HCT116 (cell line): ENCODE results near the gene PUSL1. TPM values are rescaled to one million over a fixed set of nuclear protein-coding genes. Genes with fewer than 3 reads are reported as not detected.

Source experiments
- ATAC-seq: fragments of 200-7000 bp; cut with Tn5 transposase; 2 replicates; pipeline ENCODE4 v1.9.1; 2020; ENCODE audit warnings: mild to moderate bottlenecking, moderate library complexity
- BruUV-seq: library from RNA; stranded (reverse); fragments of 400-500 nt; replicated peaks from 2 replicates; lab custom pipeline; 2021; lab: Mats Ljungman, UMichigan
- CTCF ChIA-PET: fragments of 300-600 bp; sonication (Branson Sonifier 250); formaldehyde crosslinking; loops from one replicate; lab custom pipeline; 2021; ENCODE audit warnings: antibody characterized with exemption; lab: Charles Lee
- POLR2A ChIA-PET: fragments of 300-600, 350-600 bp; sonication (Branson Sonifier 250); formaldehyde crosslinking; loops from one replicate; lab custom pipeline; 2021; ENCODE audit warnings: antibody characterized with exemption; lab: Charles Lee
- RAD21 ChIA-PET, 2 experiments: fragments of 300-600 bp; sonication (Branson Sonifier 250); formaldehyde crosslinking; loops; one replicate each; lab custom pipeline; 2023; ENCODE audit warnings: low total read pairs in 2 of 2; ENCODE audit not compliant: uncharacterized antibody in 2 of 2, unreplicated experiment in 2 of 2, low non-redundant PET in 1 of 2; lab: Charles Lee
- DNase-seq: peaks from one replicate; pipeline ENCODE4 v3.0.0-alpha.2; 2010; ENCODE audit warnings: low read depth, low spot score
- H2AFZ ChIP-seq: fragments of 200-600 bp; shearing (Covaris generic), sonication (generic); 2 replicates; pipeline ENCODE4 v1.6.1; 2017; ENCODE audit warnings: low read depth, mixed run types, mixed read lengths, antibody characterized with exemption, low read length; ENCODE audit not compliant: poor library complexity, severe bottlenecking
- H3K27ac ChIP-seq: 2 replicates; pipeline ENCODE4 v1.5.1; 2012; ENCODE audit warnings: low read depth, low read length
- H3K27me3 ChIP-seq: fragments of 200-600 bp; sonication (generic); 2 replicates; pipeline ENCODE4 v1.6.1; 2016; ENCODE audit warnings: mixed run types, low read length, mixed read lengths; ENCODE audit not compliant: insufficient read depth
- H3K36me3 ChIP-seq, 2 experiments: fragments of 200-500 bp in 1 of 2; fragments of 200-600 bp in 1 of 2; sonication (Bioruptor generic) in 1 of 2; sonication (generic) in 1 of 2; 2 replicates each; pipeline versions ENCODE4 v1.5.1 to v1.6.1; 2014 to 2016; ENCODE audit warnings: low read length in 2 of 2, inconsistent platforms in 1 of 2, mixed read lengths in 1 of 2, mixed run types in 1 of 2; ENCODE audit not compliant: insufficient read depth in 2 of 2, control insufficient read depth in 1 of 2
- H3K4me1 ChIP-seq, 2 experiments: fragments of 200-600 bp in 1 of 2; sonication (generic) in 1 of 2; 2 replicates each; pipeline versions ENCODE4 v1.5.1 to v1.6.1; 2012 to 2017; ENCODE audit warnings: low read length in 2 of 2, inconsistent platforms in 1 of 2, mild to moderate bottlenecking in 1 of 2, mixed read lengths in 1 of 2, mixed run types in 1 of 2, moderate library complexity in 1 of 2; ENCODE audit not compliant: insufficient read depth in 2 of 2, control insufficient read depth in 1 of 2
- H3K4me2 ChIP-seq: fragments of 200-600 bp; sonication (generic); 2 replicates; pipeline ENCODE4 v1.6.1; 2017; ENCODE audit warnings: mixed run types, low read length, mixed read lengths
- H3K4me3 ChIP-seq, 2 experiments: fragments of 200-600 bp in 1 of 2; sonication (generic) in 1 of 2; replicated peaks in 1 of 2; 2 replicates each; pipeline ENCODE4 v1.5.1; 2011 to 2016; ENCODE audit warnings: low read length in 2 of 2, control low read depth in 1 of 2, low read depth in 1 of 2, mild to moderate bottlenecking in 1 of 2, mixed read lengths in 1 of 2, mixed run types in 1 of 2
- H3K79me2 ChIP-seq: fragments of 200-600 bp; sonication (generic); 2 replicates; pipeline ENCODE4 v1.6.1; 2017; ENCODE audit warnings: mild to moderate bottlenecking, mixed run types, low read length, moderate library complexity, mixed read lengths; ENCODE audit not compliant: insufficient read depth
- H3K9ac ChIP-seq: fragments of 200-600 bp; sonication (generic); 2 replicates; pipeline ENCODE4 v1.6.1; 2016; ENCODE audit warnings: low read length, mixed read lengths
- H3K9me2 ChIP-seq: fragments of 200-600 bp; sonication (generic), shearing (Covaris generic); 2 replicates; pipeline ENCODE4 v1.6.1; 2017; ENCODE audit warnings: mixed run types, mild to moderate bottlenecking, moderate library complexity; ENCODE audit not compliant: insufficient read depth
- H3K9me3 ChIP-seq, 2 experiments: fragments of 200-500 bp in 1 of 2; fragments of 200-600 bp in 1 of 2; sonication (Bioruptor generic) in 1 of 2; sonication (generic) in 1 of 2; 2 replicates each; pipeline ENCODE4 v1.6.1; 2014 to 2017; ENCODE audit warnings: low read length in 2 of 2, mixed read lengths in 2 of 2, inconsistent platforms in 1 of 2, low read depth in 1 of 2, mild to moderate bottlenecking in 1 of 2, mixed run types in 1 of 2, moderate library complexity in 1 of 2; ENCODE audit not compliant: control insufficient read depth in 1 of 2, insufficient read depth in 1 of 2
- H4K20me1 ChIP-seq: fragments of 200-600 bp; sonication (generic), shearing (Covaris generic); 2 replicates; pipeline ENCODE4 v1.6.1; 2017; ENCODE audit warnings: mixed run types, mild to moderate bottlenecking, moderate library complexity; ENCODE audit not compliant: insufficient read depth
- EGR1 ChIP-seq: IDR thresholded peaks from 2 replicates; pipeline ENCODE4 v1.6.1; 2012; ENCODE audit warnings: low read depth
- EZH2phosphoT487 ChIP-seq: fragments of 200-600 bp; IDR thresholded peaks from 2 replicates; pipeline ENCODE4 v1.6.1; 2018; ENCODE audit warnings: antibody characterized with exemption, borderline replicate concordance
- FOSL1 ChIP-seq: IDR thresholded peaks from 2 replicates; pipeline ENCODE4 v1.6.1; 2012; ENCODE audit warnings: low read depth
- JUND ChIP-seq: IDR thresholded peaks from 2 replicates; pipeline ENCODE4 v1.6.1; 2012
- POLR2A ChIP-seq: IDR thresholded peaks from 2 replicates; pipeline ENCODE4 v1.7.0; 2011; ENCODE audit warnings: borderline replicate concordance; ENCODE audit not compliant: insufficient read depth, insufficient read length; ENCODE audit errors: extremely low read depth
- SIN3A ChIP-seq: IDR thresholded peaks from 2 replicates; pipeline ENCODE4 v1.6.1; 2012; ENCODE audit warnings: low read depth
- SP1 ChIP-seq: IDR thresholded peaks from 2 replicates; pipeline ENCODE4 v1.6.1; 2012; ENCODE audit warnings: low read depth
- YY1 ChIP-seq: IDR thresholded peaks from 2 replicates; pipeline ENCODE4 v1.6.1; 2011; ENCODE audit warnings: low read length, low read depth, moderate library complexity, mild to moderate bottlenecking; ENCODE audit not compliant: insufficient replicate concordance; ENCODE audit errors: extremely low read depth
- ZFX ChIP-seq: fragments of 450-650 bp; IDR thresholded peaks from 2 replicates; pipeline ENCODE4 v1.6.1; 2017
- ZNF274 ChIP-seq: fragments of 200-500 bp; sonication (Bioruptor generic); IDR thresholded peaks from 2 replicates; pipeline ENCODE4 v1.6.1; 2014; ENCODE audit warnings: mild to moderate bottlenecking, low read depth, low read length, inconsistent platforms
- intact Hi-C: fragments of 100-400 bp; cut with micrococcal nuclease; formaldehyde crosslinking; loops from 2 replicates; pipeline ENCODE4 v1.10.0; 2022
- total RNA-seq: library from RNA; stranded (reverse); gene quantifications from one replicate; pipeline ENCODE4 v1.2.1, GENCODE V29; 2021; ENCODE audit not compliant: unreplicated experiment

PUSL1 gene
- total RNA-seq, 1 experiment from 2014 or later: 47.2 TPM

- no peak within 1 kb of the TSS; the same call in 1 of the 2 replicates for H3K4me2 ChIP-seq
- ChIA-PET POLR2A (no interaction called here), RAD21 (no interaction called here), CTCF (no interaction called here)
- intact Hi-C loops: no loop called here
- no peaks in the 10 kb centered on the region for H3K79me2 ChIP-seq
- no peak within 1 kb of the TSS for H3K4me3 ChIP-seq
- no peak within 1 kb of the TSS for H2AFZ ChIP-seq
- no peaks in the 10 kb centered on the region for H3K9me3 ChIP-seq
- H3K4me1 ChIP-seq: peaks cover 20 to 54% of the 10 kb centered on the region in 2 experiments
- no peaks in the 10 kb centered on the region for H3K36me3 ChIP-seq
- no peaks in the 10 kb centered on the region for H3K9me2 ChIP-seq
- no TSS peak for BruUV-seq
- no peaks in the 10 kb centered on the region for H3K27me3 ChIP-seq
- TF ChIP-seq EZH2phosphoT487 (no peak), EGR1 (no peak), ZNF274 (no peak), JUND (no peak), YY1 (no peak), ZFX (no peak), POLR2A (no peak), FOSL1 (no peak), SP1 (no peak)
- H3K27ac ChIP-seq: no peak within 1 kb of the TSS
- DNase-seq (no peak), ATAC-seq (no peak)
- no peaks in the 10 kb centered on the region for H4K20me1 ChIP-seq
- H3K9ac ChIP-seq: no peak within 1 kb of the TSS
These were observed 50.3 kb downstream of the PUSL1 start, which contains the start of gene MXRA8 for GRCh38 chr1:1358433-1359271. Gene MXRA8, minus strand, starts transcription at chr1:1358555. Its CDS starts 51 bp downstream, at chr1:1358504.

- peaks cover 22 to 52% of the 10 kb centered on the region in 2 experiments for H3K4me1 ChIP-seq
- CTCF ChIA-PET: no interaction called here
- no peaks in the 10 kb centered on the region for H3K79me2 ChIP-seq
- no peaks in the 10 kb centered on the region for H4K20me1 ChIP-seq
- H3K36me3 ChIP-seq: no peaks in the 10 kb centered on the region
- RAD21 ChIA-PET: no interaction called here
- H3K4me2 ChIP-seq: no peak overlapping the region; the same call in 1 of the 2 replicates
- no peaks in the 10 kb centered on the region for H3K9me3 ChIP-seq
- ATAC-seq (no peak), DNase-seq (no peak)
- intact Hi-C loops: no loop called here
- no peaks in the 10 kb centered on the region for H3K27me3 ChIP-seq
- POLR2A ChIA-PET: no interaction called here
- H2AFZ ChIP-seq: no peak overlapping the region
- BruUV-seq: no TSS peak
- H3K4me3 ChIP-seq: no peak overlapping the region
- no peak overlapping the region for H3K27ac ChIP-seq
- TF ChIP-seq SIN3A (no peak), ZNF274 (no peak), ZFX (no peak)
- H3K9me2 ChIP-seq: no peaks in the 10 kb centered on the region
- no peak overlapping the region for H3K9ac ChIP-seq
These were observed 50.9 kb downstream of the PUSL1 start for GRCh38 chr1:1359308-1359663.
